ENCODE measurements around the gene DHRS2.

The DHRS2 gene

DNA sequence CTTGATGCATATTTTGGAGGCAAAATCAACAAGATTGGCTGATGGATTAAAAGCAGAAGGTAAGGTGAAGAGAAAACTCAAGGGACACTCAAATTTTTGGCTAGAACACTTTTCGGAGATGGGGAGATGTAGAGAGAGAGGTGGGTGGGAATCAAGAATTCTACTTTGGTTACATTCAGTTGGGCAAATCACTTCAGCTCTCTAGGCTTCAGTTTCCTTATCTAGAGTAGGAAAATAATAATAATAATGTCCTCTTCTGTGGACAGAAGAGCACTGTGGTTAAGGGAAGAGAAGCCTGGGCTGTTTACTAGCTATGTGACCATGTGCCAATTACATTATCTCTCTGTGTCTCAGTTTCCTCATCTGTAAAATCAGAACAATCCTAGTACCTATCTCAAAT lies 23.4 kb upstream of the DHRS2 start:
- TF ChIP-seq, protein P1, sequence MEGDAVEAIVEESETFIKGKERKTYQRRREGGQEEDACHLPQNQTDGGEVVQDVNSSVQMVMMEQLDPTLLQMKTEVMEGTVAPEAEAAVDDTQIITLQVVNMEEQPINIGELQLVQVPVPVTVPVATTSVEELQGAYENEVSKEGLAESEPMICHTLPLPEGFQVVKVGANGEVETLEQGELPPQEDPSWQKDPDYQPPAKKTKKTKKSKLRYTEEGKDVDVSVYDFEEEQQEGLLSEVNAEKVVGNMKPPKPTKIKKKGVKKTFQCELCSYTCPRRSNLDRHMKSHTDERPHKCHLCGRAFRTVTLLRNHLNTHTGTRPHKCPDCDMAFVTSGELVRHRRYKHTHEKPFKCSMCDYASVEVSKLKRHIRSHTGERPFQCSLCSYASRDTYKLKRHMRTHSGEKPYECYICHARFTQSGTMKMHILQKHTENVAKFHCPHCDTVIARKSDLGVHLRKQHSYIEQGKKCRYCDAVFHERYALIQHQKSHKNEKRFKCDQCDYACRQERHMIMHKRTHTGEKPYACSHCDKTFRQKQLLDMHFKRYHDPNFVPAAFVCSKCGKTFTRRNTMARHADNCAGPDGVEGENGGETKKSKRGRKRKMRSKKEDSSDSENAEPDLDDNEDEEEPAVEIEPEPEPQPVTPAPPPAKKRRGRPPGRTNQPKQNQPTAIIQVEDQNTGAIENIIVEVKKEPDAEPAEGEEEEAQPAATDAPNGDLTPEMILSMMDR (IDR thresholded peaks at IDR 0.05; ENCODE audit: low read depth, low read length) = no peak
- DNase-seq (ENCODE audit: low read depth, low spot score) = no peak
- in situ Hi-C loops (cut with HindIII; ENCODE audit: low sequenced_read_pairs) = no loop called here
- H3K4me3 ChIP-seq (ENCODE audit: low read depth, low read length) = no peak overlapping the region

DNA sequence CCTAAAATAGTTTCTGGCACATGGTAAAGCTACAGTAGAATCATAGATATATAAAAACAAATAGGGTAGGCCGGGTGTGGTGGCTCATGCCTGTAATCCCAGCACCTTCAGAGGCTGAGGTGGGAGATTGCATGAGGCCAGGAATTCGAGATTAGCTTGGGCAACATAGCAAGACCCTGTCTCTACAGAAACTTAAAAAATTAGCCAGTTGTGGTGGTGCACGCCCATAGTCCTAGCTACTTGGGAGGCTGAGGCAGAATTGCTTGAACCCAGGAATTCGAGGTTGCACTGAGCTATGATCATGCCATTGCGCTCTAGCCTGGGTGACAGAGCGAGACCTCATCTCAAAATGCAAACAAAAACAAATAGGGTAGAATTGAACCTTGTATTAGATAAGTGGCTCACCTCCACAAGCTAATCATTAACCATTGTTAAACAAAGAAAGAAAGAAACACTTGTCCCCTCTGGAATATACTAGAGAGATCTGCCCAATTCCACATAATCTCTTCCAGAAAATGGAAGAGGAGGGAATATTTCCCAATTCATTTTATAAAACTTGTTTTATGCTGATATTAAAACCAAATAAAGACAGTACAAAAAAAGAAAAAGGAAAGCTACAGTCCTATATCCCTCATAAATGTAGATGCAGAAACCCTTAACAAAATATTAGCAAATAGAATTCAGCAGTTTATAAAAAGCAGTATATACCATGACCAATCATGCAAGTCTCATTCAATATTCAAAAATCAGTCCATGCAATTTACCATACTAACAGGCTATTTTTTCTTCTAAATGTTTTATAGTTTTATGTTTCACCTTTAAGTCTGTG lies 22.7 kb upstream of the DHRS2 start:
- in situ Hi-C loops (cut with HindIII; ENCODE audit: low sequenced_read_pairs) = no loop called here
- TF ChIP-seq, protein P1 (IDR thresholded peaks at IDR 0.05; ENCODE audit: low read depth, low read length) = no peak
- DNase-seq (ENCODE audit: low read depth, low spot score) = no peak

DNA sequence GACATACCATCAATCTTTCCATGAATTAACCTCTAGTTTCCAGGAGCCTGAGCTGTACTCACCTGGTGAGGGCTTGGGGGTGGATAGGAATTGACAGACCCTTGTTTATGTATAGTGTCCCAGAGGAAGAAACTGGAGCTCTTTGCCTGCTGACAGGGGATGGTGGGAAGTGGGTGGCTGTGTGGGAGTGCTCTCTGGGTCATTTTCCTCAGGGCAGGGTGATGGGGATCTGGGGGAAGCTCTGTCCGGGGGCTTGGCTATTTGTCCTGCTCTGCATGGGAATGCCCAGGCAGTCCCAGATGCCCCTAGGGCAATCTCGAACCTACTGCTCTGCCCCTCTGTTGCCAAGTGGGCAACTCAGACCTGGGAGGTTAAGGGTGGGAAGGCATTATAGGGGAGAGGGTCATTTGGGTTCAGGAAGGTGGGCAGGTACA lies 21.8 kb upstream of the DHRS2 start:
- DNase-seq (ENCODE audit: low read depth, low spot score) = no peak
- TF ChIP-seq, protein P1 (IDR thresholded peaks at IDR 0.05; ENCODE audit: low read depth, low read length) = no peak
- no peak overlapping the region for H3K4me3 ChIP-seq (ENCODE audit: low read depth, low read length)
- in situ Hi-C loops (cut with HindIII; ENCODE audit: low sequenced_read_pairs) = no loop called here

More for the DNA sequence above, 22.7 kb upstream of the DHRS2 start:
- H3K4me3 ChIP-seq (ENCODE audit: low read depth, low read length) = no peak overlapping the region

DNA sequence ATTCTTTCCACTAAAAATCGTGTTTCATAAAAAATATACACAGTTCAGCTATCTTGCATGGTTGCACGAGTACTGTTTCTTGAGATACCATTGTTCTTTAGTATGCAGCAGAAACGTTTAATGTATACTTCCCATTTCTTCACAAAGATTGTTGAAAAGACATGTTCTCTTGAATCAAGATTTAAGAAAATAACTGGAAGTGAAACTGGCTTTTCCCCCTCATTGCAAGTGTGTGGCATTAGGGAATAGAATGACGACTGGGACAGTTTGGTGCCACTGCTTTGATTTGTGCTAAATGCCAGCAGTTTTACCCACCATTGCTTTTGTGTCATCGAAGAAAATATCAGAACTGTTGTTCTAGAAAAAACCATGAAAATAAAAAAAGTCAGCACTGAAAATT lies 20.3 kb upstream of the DHRS2 start:
- H3K4me3 ChIP-seq (ENCODE audit: low read depth, low read length) = no peak overlapping the region
- in situ Hi-C loops (cut with HindIII; ENCODE audit: low sequenced_read_pairs) = no loop called here
- TF ChIP-seq, protein P1 (IDR thresholded peaks at IDR 0.05; ENCODE audit: low read depth, low read length) = no peak
- no peak for DNase-seq (ENCODE audit: low read depth, low spot score)

DNA sequence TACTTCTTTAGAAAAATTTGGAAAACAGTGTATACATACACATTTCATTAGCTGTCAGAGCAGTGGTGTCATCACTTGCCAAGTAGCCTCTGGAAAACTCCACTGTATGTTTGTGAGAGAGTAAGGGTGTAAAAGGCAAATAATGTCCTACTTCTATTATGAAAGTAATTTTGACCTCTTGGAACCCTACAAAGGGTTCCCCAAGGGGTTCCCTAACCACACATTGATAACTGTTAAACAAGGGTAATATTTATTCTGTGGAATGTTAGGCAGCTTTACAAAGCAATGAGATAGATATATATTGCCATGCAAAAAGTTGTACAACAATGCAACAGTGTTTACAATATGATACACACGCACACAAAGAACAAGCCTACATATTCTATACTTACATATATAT lies 18.6 kb upstream of the DHRS2 start:
- H3K4me3 ChIP-seq (ENCODE audit: low read depth, low read length) = no peak overlapping the region
- in situ Hi-C loops (cut with HindIII; ENCODE audit: low sequenced_read_pairs) = no loop called here
- TF ChIP-seq, protein P1 (IDR thresholded peaks at IDR 0.05; ENCODE audit: low read depth, low read length) = no peak
- no peak for DNase-seq (ENCODE audit: low read depth, low spot score)

DNA sequence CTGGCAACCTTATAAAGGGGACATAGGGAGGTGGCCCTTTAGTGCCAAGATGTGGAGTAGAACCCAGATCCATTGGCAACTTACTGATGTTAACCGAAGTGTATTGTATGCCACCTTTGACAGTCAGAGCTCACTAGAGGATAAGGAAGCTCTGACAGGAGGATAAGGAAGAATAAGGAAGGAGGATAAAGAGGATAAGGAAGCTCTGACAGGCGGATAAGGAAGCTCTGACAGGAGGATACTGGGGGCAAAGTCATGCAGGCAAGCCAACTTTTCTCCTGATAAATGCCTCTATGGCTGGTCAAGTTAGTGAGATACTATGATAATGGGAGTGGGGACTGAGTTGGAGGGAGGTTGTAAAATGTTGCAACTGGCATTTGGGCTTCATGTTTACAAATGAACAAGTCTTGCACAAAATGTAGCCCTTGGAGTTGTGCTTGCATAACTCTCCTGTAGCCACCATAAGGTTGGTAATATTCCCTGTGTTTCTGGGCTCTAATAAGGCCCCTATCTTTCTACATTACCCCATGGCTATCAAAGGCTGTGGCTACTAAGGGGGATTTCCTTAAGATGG lies 17.7 kb upstream of the DHRS2 start:
- TF ChIP-seq, protein P1 (IDR thresholded peaks at IDR 0.05; ENCODE audit: low read depth, low read length) = no peak
- H3K4me3 ChIP-seq (ENCODE audit: low read depth, low read length) = no peak overlapping the region
- in situ Hi-C loops (cut with HindIII; ENCODE audit: low sequenced_read_pairs) = no loop called here
- DNase-seq (ENCODE audit: low read depth, low spot score) = no peak
